Activated CD4-positive, alpha-beta T cell treated with anti-CD3 and anti-CD28 coated beads, Interleukin-10, Interleukin-2, amounts not matched to agents 100 ng/mL and 50 ng/mL, durations not matched to agents 16 hours and 8 hours (primary cell): ENCODE data around the gene BOLA3.
A peak's percentile ranks its signal among the peaks of the same experiment; 100 is the strongest.
"Not testable (repeated sequence)": the region's sequence is repeated elsewhere in the genome, so short reads cannot be mapped to it uniquely, and the experiment has no call there.

Source experiments
- DNase-seq: peaks from one replicate; pipeline ENCODE4 v3.0.0-alpha.2; 2020

BOLA3 gene

DNA sequence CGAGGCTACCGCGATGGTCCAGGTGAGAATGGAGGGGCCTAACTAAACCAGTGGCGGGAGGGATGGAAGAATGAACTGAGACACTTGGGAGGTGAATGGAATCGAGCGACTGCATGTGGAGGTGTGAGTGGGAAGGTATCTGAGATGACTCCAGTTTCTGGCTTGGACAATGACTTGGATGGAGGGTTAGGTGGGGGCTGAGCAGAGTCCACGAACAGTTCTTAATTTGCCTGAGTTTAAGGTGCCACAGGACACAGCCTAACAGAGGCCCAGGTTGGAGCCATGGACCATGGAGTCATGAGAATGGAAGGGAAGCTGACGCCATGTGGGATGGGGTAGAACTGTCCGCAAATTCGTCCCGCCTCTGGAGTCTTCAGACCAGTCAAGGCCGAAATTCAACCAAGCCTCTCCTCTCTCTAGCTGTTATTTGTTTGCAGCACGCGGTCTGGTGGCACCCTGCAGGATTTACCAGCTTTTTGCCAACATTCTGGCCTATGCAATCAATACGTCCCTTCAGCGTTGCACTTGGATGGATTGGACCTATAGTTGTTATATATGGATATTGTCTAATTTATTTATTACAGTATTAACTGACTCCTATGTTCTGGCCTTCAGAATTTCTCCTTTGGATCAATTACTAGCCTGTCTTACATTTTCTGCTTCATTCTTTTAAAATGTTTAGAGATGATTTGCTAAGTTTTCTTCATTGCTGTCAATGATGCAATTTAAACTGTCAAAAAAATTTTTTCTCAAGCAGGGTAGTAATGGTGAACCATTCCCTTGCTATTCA lies 940 bp upstream of the BOLA3 start:
- no peak for DNase-seq

GRCh38 chr2:74146929-74147726 lies 584 bp downstream of the BOLA3 start:
- DNase-seq: peak; percentile 56

- DNase-seq: no peak
These were observed 5.4 kb downstream of the BOLA3 start for GRCh38 chr2:74142340-74142739.

DNA sequence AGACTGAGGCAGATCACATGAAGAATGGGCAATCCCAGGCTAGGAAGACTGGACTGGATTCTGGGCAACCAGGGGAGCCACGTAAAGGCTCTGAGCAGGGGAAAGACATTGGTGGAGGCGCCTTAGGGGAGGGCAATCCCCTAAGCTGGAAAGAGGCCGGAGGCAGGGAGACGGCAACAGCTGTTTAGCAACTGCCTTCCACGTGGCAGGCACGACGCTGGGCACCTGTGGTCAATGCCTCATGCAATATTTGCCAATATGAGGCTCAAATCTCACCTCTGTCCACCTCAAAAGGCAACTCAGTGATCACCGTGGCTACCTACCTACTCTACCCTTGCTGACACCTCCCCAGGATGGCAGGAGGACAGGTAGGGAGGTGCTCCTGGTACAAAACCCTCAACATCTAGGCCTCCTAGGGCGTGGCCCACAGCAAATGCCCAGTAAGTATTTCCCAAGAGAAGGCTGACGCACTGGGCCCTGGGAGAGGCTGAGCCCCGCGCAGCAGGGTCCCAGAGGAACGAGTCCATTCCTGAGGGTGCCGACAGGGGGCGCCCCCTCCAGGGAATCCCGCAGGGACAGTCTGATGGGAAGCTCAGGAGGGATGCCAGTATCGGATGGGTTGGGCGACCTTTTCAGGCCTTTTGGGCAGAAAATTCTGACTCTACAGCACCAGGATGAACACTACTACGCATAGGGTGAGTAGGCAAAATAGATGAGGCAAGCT lies 8.9 kb downstream of the BOLA3 start:
- DNase-seq: no peak

DNA sequence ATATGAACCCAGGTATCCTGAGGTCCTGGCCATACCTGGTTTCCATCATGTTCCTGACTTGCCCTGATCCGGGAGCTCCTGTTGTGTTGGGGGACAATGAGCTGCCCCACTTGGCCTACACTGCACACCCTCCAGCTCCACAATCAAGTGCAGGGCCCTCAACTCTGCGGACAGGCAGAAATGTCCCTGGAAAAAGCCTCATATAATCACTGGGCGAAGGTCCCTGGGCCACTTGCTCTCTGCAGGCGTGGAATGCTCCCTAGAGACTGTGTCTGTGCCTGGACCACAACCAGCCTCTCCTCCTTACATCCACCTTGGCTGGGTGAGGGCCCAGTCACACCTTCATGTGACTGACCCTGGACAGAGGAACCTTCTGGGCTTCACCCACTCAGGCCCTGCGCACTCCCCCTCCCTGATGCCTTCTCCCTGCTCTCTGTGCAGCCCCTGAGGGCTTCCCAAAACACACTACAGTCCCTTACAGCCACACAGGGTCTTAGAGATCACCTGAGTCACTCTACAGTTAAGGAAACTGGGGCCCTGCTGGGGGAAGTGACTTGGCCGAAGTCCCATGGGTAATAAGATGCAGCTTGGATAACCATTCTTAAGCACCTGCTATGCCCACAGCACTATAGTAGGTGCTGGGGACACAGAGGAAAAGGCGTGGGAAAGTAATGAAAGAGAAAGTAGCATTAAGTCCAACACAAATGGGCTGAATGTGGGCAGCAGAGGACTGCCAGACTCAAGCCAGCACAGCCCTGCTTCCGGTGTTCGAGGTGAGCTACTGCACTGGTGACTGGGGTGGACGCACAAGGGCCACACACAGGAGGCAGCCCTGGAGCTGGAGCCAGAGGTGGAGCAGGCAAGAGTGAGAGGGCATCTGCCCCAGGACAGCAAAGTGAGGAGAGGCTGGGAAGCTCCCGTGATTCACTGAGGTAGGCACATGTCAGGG lies 9.8 kb downstream of the BOLA3 start:
- no peak for DNase-seq

DNA sequence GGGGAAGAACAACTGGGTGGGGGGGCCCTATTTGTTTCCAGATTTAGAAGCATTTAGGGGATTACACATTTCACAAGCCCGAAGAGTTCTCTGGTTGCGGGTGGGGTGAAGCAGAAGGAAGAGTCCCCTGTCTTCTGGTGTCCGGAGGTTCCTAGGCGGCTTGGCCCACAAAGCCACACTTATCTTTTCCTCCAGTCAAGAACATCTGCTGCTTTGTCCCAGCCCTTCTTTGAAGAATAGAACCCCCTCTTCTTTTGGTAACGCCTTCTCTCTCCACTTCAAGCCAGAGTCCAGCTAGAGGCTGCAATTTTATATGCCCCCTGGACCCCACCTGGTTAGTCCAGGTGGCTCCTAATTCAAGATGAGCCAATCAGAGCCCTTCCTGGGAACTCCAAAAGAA lies 15.8 kb downstream of the BOLA3 start:
- DNase-seq: no peak

DNA sequence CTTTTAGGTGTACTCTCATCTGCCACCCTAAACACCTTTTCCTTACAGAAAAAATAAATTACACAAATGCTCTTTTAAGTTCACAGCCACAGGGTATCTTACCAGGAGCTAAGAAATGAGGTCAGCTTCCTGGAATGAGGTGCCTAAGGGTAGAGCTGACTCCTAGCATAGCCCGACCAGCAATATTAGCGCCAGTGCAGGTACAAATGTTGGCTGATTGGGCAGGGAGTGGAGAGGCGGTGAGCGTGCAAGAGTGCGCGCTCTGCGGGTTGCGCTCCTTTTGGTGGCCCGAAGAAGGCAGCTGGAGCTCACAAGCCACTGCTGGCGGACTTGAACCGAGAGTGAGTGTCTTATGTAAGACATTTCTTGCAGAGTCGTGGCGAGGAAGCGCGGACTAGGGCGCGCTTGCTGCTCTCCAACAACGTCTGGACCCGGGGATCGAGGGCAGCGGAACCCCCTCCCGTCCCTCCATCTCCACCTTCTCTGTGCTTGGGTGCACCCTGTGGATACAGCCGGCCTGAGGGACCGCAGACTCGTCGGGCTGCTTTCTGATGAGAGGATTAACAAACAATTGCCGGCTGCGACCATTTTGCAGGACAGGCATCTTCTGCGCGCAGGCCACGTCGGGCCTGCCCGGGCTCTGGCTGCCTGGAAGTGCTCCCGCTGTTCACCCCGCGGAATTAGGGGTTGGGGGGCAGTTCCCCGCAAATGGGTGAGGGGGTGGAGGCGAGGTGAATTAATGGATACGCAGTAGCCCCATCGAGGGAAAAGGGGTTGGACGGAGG lies 17.3 kb downstream of the BOLA3 start:
- DNase-seq: no peak

DNA sequence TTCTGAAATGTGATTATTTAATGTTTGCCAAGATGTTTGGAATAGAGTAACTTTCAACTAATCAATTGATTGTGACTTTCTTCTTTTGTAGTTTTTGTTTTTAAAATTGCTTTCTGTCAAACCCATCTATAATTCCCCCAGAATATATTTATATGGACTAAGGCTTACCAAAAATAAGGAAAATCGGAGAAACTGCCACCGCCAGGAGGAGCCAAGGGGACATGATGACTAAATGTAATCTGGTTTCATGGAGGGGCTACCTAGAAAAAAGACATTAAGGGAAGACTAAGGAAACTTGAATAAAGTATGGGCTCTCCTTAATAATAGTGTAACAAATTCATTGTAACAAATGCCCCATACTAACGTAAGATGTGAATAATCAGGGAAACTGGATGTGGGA lies 19.5 kb downstream of the BOLA3 start:
- no peak for DNase-seq

DNA sequence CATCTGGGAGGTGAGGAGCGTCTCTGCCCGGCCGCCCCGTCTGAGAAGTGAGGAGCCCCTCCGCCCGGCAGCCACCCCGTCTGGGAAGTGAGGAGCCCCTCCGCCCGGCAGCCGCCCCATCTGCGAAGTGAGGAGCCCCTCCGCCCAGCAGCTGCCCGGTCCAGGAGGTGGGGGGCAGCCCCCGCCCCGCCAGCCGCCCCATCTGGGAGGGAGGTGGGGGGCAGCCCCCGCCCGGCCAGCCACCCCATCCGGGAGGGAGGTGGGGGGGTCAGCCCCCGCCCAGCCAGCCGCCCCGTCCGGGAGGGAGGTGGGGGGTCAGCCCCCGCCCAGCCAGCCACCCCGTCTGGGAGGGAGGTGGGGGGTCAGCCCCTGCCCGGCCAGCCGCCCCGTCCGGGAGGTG lies 23.8 kb downstream of the BOLA3 start:
- DNase-seq: not testable (repeated sequence)

GRCh38 chr2:74121846-74122245 lies 25.9 kb downstream of the BOLA3 start:
- DNase-seq: not testable (repeated sequence)

DNA sequence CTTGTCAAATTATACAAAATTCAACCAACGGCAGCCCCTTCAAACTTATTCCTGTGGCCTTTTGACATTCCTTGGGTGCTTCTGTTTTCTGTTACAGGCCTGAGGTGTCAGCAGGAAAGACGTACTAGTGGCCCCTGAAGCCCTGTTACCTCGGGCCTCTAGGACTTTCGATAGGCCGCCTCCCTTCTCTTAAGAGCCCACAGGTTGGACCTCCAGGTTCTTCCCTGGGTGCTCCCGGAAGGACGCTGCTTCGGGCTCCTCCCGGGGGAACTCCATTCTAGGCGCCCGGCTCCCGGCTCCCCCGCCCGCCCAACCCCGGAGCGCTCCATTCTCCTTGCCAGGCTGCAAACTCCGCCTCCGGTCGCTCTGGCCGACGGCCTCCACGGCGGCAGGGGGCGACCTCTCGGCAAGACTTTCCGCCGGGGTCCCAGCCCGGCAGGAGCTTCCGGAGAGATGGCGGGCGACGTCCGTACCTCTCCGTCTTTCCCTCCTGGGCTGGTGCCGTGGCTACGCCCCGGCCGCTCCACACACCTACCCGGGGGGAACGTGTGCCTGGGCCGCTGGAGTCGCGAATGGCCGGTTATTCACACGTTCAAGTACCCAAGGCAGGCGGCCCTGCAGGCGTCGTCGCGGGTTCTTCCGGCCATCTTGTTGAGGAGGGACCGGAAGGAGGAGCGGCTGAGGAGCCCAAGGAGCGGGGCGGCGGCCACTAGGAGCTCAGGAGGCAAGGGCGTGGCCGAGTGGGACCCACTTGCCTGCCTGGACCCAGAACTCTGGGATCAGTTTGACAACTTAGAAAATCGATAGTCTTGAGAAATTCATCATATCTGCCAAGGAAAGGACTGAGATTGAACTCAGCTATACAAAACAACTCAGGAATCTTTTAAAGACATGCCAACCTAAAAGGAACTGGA lies 27.5 kb downstream of the BOLA3 start:
- DNase-seq: peak; percentile 90

- no peak for DNase-seq
These were observed 28.4 kb downstream of the BOLA3 start for GRCh38 chr2:74119339-74119738.

DNA sequence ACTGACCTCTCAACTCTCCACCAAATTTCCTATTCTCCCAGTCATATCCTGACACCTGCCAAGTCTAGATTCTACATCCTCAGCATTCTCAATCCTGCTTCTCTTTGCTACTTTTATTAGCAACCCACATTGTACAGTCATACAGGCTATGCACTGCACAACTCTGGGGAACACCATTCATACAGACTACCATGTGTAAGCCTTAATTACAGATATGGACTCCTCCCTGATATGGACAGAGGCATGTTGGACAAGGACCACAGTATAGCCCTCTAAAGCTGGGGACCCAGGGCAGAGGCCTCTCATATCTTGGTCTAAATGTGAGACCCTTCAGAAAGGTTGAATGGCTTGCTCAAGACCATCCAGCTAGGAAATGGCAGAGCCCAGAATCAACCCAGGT lies 36.3 kb downstream of the BOLA3 start:
- no peak for DNase-seq

GRCh38 chr2:74110537-74110936 lies 37.2 kb downstream of the BOLA3 start:
- DNase-seq: no peak

DNA sequence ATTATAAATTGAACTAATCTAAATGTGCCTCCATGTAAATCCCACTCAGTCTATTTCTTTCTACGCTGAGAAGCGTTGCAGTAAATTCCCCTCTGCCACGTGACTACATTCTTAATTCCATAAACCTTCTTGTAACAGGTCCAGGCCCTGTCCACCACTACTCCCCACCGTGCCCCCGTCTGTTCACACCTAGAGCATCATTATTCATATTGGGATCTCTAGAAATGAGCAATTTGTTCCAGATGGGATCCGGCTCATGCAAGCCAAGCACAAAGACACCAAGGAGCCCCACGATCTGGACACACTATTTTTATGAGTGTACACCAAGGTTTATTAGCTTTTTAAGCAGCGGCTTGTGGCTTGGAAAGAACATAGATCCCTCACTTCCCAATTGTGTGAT lies 38.2 kb downstream of the BOLA3 start:
- DNase-seq: peak; percentile 36

GRCh38 chr2:74107071-74107470 lies 40.6 kb downstream of the BOLA3 start:
- no peak for DNase-seq

- no peak for DNase-seq
These were observed 42.3 kb downstream of the BOLA3 start for GRCh38 chr2:74105413-74105812.

DNA sequence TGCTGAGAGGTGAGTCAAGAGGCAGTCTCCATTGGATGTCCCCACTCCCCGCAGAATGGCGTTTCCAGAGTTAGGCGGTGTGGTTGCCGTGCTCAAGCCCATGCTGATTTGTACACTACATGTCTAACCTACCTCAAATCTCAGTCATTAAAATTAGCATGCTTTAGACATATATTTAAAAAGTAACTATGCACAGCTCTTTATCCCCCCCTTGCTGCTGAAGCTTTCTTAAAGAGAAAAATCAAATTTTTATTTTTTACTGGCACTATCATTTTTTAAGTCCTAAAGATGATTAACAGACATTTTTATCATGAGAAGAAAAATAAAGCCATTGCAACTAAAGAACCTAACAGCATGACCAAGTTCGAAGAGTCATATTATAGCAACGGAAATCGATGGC lies 42.9 kb downstream of the BOLA3 start:
- DNase-seq: no peak

- no peak for DNase-seq
These were observed 43.9 kb downstream of the BOLA3 start for GRCh38 chr2:74103763-74104162.

DNA sequence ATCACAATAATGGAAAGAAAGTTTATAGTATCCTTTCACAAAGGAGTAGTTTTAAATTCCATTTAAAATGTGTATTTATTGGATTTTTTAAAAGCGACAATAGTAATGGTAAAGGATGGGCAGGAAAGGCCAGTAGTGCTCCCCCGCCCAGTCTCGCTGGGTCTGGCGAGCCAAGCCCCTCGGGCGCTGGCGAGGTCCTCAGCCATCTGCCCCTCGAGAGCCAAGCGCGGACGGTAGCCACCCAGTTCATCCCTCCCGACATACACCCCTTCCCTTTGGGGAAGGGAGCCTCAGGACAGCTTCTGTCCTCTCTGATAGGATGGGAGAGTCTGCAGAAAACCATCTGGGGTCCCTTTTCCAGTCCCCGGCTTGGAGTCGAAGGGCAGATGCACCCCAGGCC lies 45.2 kb downstream of the BOLA3 start:
- DNase-seq: no peak
